GM19395 (cell line): Measurements from ENCODE around the gene FOXC1.

Experiments
- ATAC-seq: cut with Tn5 transposase; IDR thresholded peaks from one replicate; pipeline ENCODE4 v1.9.1; 2021; ENCODE audit warnings: mild to moderate bottlenecking, moderate library complexity; ENCODE audit not compliant: unreplicated experiment

FOXC1 gene

GRCh38 chr6:1598886-1599285 is 10.8 kb upstream of the FOXC1 start:
- ATAC-seq: no peak

- ATAC-seq: no peak
Measured at GRCh38 chr6:1599469-1599868, 10.2 kb upstream of the FOXC1 start.

- no peak for ATAC-seq
Measured at GRCh38 chr6:1600063-1600763, 9.5 kb upstream of the FOXC1 start.

- no peak for ATAC-seq
Measured at GRCh38 chr6:1600764-1601157, 9.0 kb upstream of the FOXC1 start.

- no peak for ATAC-seq
Measured at GRCh38 chr6:1601158-1602048, 8.3 kb upstream of the FOXC1 start.

GRCh38 chr6:1602049-1602713 is 7.5 kb upstream of the FOXC1 start:
- no peak for ATAC-seq

- ATAC-seq: no peak
Measured at GRCh38 chr6:1603708-1604107, 6.0 kb upstream of the FOXC1 start.

- peak; percentile 61 for ATAC-seq
Measured at GRCh38 chr6:1604158-1605003, 5.3 kb upstream of the FOXC1 start.

- ATAC-seq: no peak
Measured at GRCh38 chr6:1605004-1605892, 4.5 kb upstream of the FOXC1 start.

- no peak for ATAC-seq
Measured at GRCh38 chr6:1605893-1606779, 3.6 kb upstream of the FOXC1 start.

- ATAC-seq: no peak
Measured at GRCh38 chr6:1606780-1607515, 2.8 kb upstream of the FOXC1 start.

GRCh38 chr6:1607516-1608221 is 2.0 kb upstream of the FOXC1 start:
- no peak for ATAC-seq

GRCh38 chr6:1608222-1609040 is 1.3 kb upstream of the FOXC1 start:
- no peak for ATAC-seq

GRCh38 chr6:1609041-1609647 is 571 bp upstream of the FOXC1 start:
- ATAC-seq: no peak

GRCh38 chr6:1610497-1611321 is 994 bp downstream of the FOXC1 start:
- no peak for ATAC-seq

GRCh38 chr6:1611322-1611571 is 1.5 kb downstream of the FOXC1 start:
- no peak for ATAC-seq
